Activated gamma-delta T cell (primary cell): ENCODE data around the gene RPH3AL.
"Not testable (repeated sequence)": the region's sequence is repeated elsewhere in the genome, so short reads cannot be mapped to it uniquely, and the experiment has no call there.

ENCODE experiments used
- DNase-seq: peaks from one replicate; lab custom pipeline; 2025; lab: John Stamatoyannopoulos, UW

The RPH3AL gene

DNA sequence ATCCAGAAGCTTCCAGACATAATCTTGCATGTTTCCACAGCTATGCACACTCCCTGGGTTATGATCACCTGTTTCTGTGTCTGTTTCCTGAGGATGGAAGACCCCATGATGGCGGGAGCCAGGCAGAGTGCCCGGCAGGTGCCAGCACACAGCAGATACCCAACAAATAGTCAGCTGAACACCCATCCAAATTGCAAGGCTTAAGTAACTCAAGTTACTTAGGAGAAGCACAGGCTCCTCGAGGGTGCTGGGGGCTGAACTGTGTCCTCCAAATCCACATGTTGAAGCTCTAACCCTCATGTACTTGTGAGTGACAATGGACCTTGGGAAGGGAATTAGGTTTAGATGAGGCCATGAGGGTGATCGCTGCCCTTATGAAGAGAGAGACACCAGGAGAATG, 91.7 kb downstream of the RPH3AL start:
- no peak for DNase-seq

DNA sequence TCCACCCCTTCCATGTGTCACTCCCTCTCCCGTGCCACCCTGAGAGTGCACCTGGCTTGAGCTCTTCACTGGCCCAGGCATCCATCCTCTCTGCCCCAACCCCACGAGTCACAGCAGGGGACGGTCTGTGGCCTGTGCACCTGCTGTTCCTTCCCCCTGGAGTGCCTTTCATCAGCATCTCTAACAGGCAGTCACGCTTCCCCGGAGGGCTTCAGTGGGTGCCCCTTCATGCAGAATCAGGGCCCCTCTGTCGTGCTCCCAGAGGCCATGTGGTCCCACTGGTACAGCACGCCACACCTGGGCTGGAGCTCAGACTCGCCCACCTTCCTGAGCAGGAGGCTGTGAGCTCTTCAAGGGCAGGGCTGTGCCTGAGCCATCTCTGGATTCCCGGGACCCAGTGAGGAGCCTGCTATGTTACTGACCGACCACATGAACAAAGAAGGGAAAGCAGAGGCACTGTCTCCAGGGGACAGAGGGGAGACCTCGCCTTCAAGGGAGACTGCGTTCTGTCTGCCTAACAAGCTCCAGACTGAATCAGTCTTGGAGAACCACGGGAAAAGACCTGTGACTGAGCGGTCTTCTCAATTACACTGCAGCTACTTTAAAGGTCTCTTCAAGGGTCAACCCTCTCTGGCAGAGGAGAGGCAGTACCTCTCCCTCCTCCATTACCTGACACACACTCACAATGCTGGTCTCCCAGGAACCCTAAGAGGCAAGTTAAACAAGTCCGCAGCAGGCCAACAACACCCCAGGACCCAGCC, 92.4 kb downstream of the RPH3AL start:
- DNase-seq: no peak

DNA sequence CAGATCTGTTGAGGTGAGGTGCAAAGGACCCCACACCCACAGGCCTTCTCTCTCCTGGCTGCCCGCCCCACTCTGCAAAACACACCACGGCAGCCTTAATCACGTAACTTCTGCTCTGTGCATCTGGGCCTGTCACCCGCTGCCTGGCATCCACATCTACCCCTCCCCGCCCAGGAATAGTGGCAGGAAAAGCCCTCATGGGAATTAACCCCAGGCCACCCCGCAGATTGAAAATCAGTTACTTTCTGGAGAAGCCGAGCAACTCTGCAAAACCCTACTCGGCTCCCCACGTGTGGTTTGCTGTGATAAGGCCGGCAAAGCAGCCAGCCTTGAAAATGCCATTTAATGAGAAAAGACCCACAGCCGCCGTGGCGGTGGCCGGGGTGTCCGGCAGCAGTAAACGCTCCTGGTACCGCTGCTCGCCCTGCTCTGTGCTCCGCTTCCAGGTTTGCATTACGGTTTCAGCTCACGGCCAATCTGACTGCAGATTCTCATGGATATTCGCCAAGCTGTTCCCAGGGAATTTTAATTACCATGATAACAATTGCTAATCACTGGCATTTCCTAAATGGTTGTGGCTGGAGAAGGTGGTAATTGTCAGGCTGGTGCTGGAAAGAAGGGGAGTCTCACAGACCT, 93.1 kb downstream of the RPH3AL start:
- no peak for DNase-seq

DNA sequence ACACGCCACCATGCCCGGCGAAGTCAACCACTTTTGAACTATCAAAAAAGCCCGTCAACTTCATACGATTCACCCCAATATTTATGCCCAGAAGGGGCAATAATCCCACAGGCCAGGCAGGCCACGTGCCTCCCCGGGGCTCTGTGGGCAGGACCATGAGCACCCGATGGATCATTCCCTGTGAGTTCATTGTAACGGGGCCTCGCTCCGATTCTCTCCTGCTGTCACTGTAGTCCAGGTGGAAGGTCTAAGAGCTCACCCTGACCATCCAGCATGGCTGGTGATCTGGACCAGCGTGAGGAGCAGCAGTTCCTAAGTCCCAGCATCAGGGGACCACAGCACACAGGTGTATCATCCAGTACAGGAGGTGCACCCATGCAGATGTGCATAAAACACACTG, 93.7 kb downstream of the RPH3AL start:
- DNase-seq: no peak

DNA sequence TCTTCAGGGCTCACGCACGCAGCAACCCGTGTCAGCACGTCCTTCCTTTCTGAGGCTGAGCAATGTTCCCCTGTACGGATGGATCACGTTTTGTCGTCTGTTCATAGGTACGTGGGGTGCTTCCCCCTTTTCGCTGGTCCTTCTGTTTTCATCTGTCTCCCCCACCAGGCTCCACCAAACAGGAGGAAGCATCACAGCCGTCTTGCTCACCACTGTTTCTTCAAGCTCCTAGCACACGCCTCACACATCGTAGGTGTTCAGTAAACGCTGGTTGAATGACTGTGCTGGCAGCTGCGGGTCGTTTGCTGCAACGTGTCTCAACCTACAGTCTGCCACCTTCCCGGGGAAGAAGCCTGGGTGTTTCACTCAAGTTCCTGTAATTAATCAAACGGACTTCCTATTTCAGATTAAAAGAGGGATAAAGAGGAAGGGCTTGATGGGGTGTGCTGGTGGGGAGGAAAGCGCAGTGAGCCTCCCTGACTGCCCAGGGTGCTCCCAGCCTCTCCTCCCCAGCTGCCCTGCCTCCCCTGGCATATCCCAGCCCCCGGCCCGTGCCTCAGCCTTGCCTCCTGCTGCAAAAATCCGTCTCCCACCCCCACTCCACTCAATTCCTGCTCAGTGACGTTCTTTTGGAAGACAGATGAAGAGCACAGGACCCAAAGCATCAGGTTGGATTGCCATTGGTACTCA, 94.4 kb downstream of the RPH3AL start:
- no peak for DNase-seq

DNA sequence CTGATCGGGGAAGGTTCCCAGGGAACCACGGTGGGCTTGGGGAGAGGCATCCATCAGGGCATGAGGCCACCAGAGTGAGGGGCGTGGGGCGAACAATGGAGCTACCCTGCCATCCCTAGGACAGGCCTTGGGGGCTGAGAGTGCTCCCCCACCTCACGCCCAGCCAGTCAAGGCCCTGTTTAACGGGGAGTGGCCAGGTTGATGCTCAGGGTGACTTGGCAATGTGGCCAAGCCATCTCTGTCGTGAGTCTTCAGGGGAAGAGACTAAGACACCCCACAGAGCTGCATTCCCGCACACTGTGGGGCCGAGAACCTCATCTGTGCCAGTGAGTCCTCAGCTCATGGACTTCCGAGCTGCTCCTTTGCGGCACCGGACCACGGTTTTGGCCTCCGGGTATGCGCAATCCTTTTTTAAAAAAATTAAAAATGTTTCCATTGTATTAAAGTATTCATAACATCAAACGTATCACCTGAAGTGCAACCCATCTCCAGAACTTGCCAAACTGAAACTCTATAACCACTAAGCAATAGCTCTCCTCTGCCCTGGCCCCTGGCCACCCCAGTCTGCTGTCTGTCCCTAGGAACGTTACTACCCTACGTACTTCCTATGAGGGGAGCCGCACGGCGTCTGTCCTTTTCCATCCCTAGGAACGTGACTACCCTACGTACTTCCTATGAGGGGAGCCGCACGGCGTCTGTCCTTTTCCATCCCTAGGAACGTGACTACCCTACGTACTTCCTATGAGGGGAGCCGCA, 99.3 kb downstream of the RPH3AL start:
- DNase-seq: no peak

DNA sequence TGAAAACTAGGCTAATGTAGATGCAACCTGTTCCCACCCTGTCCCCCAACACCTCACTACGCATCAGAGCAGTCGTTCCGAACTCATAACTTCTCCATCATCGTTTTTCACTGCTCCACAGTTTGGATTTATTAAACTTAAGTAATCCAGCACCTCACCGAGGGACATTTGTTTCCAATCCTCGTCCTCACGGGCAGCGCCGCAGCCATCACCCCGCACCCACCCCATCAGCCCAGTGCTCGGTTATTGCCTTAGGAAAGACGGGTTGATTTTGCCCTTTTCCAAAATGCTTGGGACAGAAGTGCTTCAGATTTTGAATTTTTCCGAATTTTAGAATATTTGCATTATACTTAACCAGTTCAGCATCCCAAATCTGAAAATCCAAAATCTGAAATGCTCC, 100.2 kb downstream of the RPH3AL start:
- DNase-seq: no peak

DNA sequence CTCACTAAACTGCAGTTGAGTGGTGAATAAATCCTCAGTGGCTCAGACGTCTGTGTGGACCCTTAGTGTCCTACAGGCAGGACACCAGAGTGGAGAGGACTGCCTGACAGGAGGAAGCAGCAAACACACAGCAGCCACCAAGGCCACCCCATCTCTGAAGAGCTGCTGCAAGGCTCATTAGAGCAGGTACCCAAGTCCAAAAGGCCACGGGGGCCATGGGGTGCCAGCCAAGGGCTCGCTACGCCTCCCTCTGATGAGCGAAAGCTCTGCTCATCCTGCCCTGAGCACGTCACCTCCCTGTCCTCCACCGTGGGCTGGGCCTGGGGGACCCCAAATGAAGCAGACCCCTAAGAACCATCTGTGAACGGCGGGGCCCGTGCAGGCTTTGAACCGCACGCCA, 101.1 kb downstream of the RPH3AL start:
- DNase-seq: no peak

DNA sequence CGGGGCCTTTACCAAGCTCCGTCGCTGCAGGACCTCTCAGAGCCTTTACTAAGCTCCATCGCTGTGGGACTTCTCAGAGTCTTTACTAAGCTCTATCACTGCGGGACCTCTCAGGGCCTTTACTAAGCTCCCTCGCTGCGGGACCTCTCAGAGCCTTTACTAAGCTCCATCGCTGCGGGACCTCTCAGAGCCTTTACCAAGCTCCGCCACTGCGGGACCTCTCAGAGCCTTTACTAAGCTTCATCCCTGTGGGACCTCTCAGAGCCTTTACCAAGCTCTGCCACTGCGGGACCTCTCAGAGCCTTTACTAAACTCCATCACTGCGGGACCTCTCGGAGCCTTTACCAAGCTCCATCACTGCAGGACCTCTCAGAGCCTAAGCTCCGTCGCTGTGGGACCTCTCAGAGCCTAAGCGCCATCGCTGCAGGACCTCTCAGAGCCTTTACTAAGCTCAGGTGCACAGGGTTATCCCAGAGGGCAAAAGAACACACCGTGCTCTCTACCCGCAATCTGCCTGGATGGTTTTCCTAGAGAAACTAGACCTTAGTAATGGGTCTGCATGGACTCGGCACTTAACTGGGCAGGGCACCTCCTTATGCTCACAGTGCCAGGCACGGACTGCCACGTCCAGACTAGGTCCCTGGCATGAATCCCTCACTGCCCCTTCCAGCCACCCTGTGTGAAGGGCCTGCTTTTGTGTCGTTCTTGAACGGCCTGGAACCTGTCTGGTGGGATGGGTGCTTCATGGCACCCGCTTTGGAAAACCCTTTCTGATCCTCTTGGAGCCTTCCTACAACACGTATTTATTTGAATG, 101.9 kb downstream of the RPH3AL start:
- DNase-seq: no peak

DNA sequence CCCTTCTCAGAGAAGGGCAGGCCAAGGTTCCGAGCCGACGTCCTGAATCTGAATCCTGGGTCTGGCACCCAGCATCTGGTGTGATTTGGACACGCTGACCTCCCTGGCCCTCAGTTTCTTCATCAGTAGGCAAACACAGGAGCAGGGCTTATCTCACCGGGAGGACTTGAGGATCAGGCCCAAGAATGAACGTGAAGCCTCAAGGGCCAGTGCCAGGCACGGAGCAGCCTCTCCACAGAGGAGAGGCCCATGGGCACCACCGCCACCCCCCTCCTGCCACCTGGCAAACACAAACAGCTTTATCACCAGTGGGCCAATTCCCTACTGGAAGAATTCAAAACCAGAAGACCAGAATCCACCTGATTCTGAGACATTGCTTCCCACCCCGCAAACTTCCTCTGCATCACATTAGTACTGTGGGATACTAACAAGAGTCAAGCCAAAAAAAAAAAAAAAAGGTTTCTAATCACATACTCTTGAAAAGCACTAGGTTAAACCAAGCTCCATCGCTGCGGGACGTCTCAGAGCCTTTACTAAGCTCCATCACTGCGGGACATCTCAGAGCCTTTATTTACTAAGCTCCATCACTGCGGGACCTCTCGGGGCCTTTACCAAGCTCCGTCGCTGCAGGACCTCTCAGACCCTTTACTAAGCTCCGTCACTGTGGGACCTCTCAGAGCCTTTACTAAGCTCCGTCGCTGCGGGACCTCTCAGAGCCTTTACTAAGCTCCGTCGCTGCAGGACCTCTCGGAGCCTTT, 103.2 kb downstream of the RPH3AL start:
- DNase-seq: no peak

DNA sequence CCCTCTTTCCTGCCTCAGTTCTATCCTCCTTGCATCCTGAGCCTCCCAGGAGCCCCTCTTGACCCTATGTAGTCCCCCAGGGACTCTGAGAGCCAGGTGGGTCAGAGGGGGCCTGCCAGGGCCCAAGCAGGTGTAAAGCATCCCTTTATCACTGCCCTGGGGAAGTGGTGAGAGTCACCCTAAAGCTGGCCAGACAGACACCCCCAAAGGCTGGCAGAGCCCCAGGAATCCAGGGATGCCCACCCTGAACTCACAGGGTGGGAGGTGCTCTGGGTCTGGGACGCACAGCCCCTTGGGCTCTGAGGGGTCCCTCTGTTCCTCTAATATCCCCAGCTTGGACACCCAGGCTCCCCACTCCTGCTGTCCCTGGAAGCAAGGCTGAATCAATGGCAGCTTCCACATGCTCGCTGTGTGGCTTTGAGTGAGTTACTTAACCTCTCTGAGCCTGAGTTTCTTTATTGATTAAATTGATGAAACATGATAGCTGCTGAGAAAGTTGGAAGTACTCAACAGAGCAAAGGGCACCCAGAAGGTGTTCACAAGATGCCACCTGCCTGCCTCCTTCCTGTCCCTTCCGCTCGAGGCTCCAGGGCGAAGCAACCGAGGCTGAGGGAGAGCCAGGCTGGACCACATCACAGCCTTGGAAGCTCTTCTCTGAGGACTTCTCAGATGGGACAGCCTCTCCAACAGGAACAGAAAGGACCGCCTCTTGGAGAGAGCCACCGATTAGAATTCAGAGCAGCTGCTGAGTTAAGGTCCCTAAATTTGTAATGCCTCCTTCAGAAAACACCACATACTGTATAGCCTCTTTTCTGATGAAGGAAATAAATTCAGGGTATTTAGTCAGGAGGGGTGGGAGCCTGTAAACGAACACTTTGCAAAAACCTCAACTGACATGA, 104.0 kb downstream of the RPH3AL start:
- no peak for DNase-seq

DNA sequence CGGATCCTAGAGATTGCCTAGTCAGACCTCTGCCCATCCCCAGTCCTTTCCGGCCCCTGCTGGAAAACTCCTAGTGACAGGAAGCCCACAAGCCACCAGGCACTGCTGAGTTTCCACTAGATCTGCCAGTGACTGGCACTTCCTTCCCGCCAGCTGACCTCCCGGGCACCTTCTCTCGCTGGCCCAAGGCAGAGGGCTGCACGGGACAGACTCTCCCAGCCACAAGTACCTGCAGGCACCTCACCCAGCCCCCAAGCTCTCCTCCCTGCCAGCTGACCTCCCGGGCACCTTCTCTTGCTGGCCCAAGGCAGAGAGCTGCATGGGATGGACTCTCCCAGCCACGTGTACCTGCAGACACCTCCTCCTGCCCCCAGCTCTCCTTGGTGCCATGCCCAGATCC, 104.8 kb downstream of the RPH3AL start:
- no peak for DNase-seq

DNA sequence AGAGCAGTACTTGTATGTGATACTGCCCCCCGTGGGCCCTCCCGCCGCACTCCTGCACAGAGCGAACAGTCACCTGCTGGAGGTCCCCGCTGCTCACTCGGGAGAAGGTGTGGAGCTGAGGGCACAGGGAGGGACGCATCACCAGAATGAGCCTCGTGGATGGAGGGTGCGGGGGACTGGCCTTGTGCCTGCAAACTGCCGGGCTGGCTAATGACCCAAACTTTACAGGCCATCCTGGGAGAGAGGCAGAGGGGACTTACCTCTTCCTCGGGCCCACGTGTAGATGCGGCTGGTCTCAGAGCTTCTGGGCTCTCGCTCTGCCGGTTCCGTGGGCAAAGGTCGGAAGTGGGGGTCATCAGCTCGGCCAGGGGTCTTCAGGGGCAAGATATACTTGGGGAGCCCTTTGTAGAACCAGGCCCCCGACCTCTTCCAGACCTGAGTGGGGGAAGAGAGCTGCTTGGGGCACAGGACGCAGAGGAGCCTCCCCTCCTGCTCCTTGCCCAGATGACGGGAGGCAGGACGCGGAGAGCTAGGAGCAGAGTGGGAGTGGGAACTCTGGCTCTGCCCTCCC, 105.7 kb downstream of the RPH3AL start:
- no peak for DNase-seq

DNA sequence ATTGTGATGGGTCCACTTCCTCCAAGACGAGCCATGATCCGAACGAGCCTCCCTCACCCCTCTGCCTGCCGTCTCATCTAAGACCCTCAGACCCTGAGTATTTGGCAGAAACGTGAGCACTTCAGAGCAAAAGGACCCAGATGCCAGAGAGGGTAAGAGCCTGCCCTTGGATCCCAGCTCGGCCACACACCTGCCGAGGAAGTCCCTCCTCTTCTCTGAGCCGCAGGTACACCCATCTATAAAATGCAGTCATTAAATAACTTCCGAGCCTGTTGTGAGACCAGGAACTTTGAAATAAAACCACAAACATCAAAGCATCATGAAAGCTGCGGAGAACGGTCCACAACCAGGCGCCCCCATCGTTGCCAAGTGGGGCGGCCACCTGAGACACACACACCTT, 106.4 kb downstream of the RPH3AL start:
- no peak for DNase-seq

DNA sequence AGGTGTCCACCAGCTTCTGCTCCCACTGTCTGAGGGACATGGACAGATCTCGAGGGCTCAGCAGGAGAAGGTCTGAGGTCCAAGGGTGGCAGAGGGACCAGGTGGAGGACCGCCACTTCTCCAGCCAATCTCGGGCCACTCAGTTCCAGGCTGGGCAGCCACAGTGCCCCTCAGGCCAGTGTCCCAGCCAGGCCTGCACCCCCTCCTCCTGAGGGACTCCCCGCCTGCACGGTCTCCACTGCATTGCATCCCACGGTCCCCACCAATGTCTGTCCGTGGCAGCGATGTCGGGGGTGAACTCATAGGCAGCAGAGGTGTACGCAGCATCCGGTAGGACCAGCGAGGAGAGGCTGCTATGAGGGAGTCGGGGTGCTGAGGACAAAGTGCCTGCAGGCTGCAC, 107.0 kb downstream of the RPH3AL start:
- no peak for DNase-seq

DNA sequence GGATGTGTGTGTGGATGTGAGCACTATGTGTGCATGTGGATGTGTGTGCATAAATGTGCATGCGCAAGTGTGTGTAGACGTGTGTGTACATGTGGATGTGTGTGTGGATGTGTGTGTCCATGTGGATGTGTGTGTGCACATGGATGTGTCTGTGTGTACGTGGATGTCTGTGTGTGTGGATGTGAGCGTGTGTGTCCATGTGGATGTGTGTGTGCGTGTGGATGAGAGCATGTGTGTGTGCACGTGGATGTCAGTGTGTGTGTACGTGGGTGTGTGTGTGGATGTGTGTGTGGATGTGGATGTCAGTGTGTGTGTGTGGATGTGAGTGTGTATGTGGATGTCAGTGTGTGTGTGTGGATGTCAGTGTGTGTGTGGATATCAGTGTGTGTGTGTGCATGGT, 107.6 kb downstream of the RPH3AL start:
- no peak for DNase-seq

DNA sequence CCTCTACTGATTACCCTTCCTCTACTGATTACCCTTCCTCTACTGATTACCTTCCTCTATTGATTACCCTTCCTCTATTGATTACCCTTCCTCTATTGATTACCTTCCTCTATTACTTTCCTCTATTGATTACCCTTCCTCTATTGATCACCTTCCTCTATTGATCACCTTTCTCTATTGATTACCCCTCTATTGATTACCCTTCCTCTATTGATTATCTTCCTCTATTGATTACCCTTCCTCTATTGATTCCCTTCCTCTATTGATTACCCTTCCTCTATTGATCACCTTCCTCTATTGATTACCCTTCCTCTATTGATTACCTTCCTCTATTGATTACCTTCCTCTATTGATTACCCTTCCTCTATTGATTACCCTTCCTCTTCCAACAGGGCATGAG, 108.7 kb downstream of the RPH3AL start:
- DNase-seq: not testable (repeated sequence)

DNA sequence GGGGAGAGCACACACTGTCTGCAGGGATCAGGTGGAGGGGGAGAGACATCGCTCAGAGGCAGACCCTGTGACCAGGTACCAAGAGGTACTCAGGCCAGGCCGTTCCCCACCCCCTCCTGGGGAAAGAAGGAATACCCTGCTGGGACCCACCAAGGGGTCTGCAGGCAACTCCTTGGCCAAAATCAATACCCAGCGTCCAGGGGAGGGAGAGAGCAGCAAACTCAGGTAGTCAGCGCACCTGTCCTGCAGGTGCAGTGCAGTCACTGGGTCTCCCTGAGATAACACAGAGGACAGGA, 113.7 kb downstream of the RPH3AL start:
- no peak for DNase-seq

DNA sequence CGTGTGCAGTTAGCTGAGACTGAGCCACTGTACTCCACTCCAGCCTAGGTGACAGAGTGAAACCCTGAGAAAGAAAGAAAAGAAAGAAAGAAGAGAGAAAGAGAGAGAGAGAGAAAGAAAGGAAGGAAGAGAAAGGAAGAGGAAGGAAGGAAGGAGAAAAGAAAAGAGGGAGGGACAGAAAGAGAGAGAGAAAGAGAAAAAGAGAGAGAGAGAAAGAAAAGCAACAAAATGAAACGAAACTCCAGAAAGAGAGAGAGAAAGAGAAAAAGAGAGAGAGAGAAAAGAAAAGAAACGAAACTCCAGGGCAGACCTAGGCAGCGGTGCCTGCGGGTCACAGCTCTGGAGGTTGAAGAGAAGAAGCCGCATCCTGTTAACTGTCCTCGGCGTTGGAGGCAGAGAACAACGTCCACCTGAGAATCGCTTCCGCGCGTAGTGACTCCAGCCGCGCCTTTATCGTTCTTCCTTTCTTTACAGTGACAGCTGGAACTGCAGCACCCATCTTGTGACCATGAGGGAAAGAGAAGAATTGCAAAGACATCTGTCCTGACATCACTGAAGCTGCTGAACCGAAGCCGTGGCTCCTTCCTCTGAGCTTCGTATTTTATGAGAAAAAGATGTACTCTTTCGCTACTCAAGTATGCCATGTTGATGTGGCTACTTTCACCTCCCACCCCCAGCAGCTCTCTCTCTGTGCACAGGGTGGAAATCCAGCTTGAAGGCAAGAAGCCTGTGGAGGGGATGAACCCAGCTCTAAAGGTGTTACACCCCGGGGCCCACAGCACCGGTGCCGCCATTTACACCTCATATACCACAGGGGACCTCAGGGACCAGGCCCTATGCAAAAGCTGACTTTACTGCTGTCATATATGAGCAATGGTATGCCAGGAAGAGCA, 114.3 kb downstream of the RPH3AL start:
- no peak for DNase-seq
